ENCODE results near the gene SLC35E1.
A peak's percentile ranks its signal among the peaks of the same experiment; 100 is the strongest.

Gene SLC35E1

GRCh38 chr19:16587833-16588823 is 15.9 kb upstream of the SLC35E1 start:
- Histone ChIP-seq H3K27ac (ENCODE audit: low read length) (peak overlapping the region; percentile 99), H3K36me3 (replicated peaks; ENCODE audit: insufficient read depth, low read length) (no peaks in the 10 kb centered on the region), H2AFZ (ENCODE audit: low read length) (no peak overlapping the region), H3K4me1 (ENCODE audit: low read length) (peaks cover 73% of the 10 kb centered on the region), H3K79me2 (ENCODE audit: low read length) (peaks cover 90% of the 10 kb centered on the region), H3F3A (ENCODE audit: insufficient read depth, low read length) (peaks cover 69% of the 10 kb centered on the region), H3K4me3 (ENCODE audit: low read length) (peak overlapping the region; percentile 89), H4K20me1 (ENCODE audit: insufficient read depth, low read length) (no peaks in the 10 kb centered on the region), H3K9me2 (replicated peaks; ENCODE audit: insufficient read depth, low read length) (no peaks in the 10 kb centered on the region), H3K4me2 (ENCODE audit: low read depth, low read length) (peak overlapping the region; percentile 100), H3K27me3 (replicated peaks; ENCODE audit: insufficient read depth, low read length) (no peaks in the 10 kb centered on the region), H3K9ac (ENCODE audit: low read length) (peak overlapping the region; percentile 100), H3K9me3 (replicated peaks; ENCODE audit: insufficient read depth, low read length) (no peaks in the 10 kb centered on the region)
- peak; percentile 98 for DNase-seq
- TF ChIP-seq EZH2 (optimal IDR thresholded peaks at IDR 0.05; ENCODE audit: low read depth, low read length) (no peak), CTCF (IDR thresholded peaks at IDR 0.05; ENCODE audit: low read length) (peak; percentile 40)

- peak overlapping the region; percentile 100 for H3K9ac ChIP-seq (ENCODE audit: low read length)
- H3K9me3 ChIP-seq (replicated peaks; ENCODE audit: insufficient read depth, low read length) = no peaks in the 10 kb centered on the region
- H3K27ac ChIP-seq (ENCODE audit: low read length) = peak overlapping the region; percentile 99
- no peak overlapping the region for H2AFZ ChIP-seq (ENCODE audit: low read length)
- peaks cover 66% of the 10 kb centered on the region for H3F3A ChIP-seq (ENCODE audit: insufficient read depth, low read length)
- H3K4me3 ChIP-seq (ENCODE audit: low read length) = peak overlapping the region; percentile 89
- DNase-seq = peak; percentile 62
- no peaks in the 10 kb centered on the region for H3K27me3 ChIP-seq (replicated peaks; ENCODE audit: insufficient read depth, low read length)
- peak overlapping the region; percentile 100 for H3K4me2 ChIP-seq (ENCODE audit: low read depth, low read length)
- peaks cover 71% of the 10 kb centered on the region for H3K4me1 ChIP-seq (ENCODE audit: low read length)
- TF ChIP-seq EZH2phosphoT487 (IDR thresholded peaks at IDR 0.05; ENCODE audit: low read length) (no peak), CTCF (IDR thresholded peaks at IDR 0.05; ENCODE audit: low read length) (no peak), EZH2 (optimal IDR thresholded peaks at IDR 0.05; ENCODE audit: low read depth, low read length) (no peak)
- H4K20me1 ChIP-seq (ENCODE audit: insufficient read depth, low read length) = no peaks in the 10 kb centered on the region
- H3K79me2 ChIP-seq (ENCODE audit: low read length) = peaks cover 90% of the 10 kb centered on the region
- no peaks in the 10 kb centered on the region for H3K9me2 ChIP-seq (replicated peaks; ENCODE audit: insufficient read depth, low read length)
- H3K36me3 ChIP-seq (replicated peaks; ENCODE audit: insufficient read depth, low read length) = no peaks in the 10 kb centered on the region
These were observed 15.0 kb upstream of the SLC35E1 start for GRCh38 chr19:16586991-16587832.

GRCh38 chr19:16586477-16586871 is 14.3 kb upstream of the SLC35E1 start:
- H3K4me1 ChIP-seq (ENCODE audit: low read length) = peaks cover 64% of the 10 kb centered on the region
- peak overlapping the region; percentile 99 for H3K27ac ChIP-seq (ENCODE audit: low read length)
- H4K20me1 ChIP-seq (ENCODE audit: insufficient read depth, low read length) = no peaks in the 10 kb centered on the region
- peak; percentile 35 for DNase-seq
- no peaks in the 10 kb centered on the region for H3K9me3 ChIP-seq (replicated peaks; ENCODE audit: insufficient read depth, low read length)
- H3K4me2 ChIP-seq (ENCODE audit: low read depth, low read length) = peak overlapping the region; percentile 100
- peak overlapping the region; percentile 89 for H3K4me3 ChIP-seq (ENCODE audit: low read length)
- peaks cover 66% of the 10 kb centered on the region for H3F3A ChIP-seq (ENCODE audit: insufficient read depth, low read length)
- H3K9me2 ChIP-seq (replicated peaks; ENCODE audit: insufficient read depth, low read length) = no peaks in the 10 kb centered on the region
- H3K9ac ChIP-seq (ENCODE audit: low read length) = peak overlapping the region; percentile 100
- peaks cover 90% of the 10 kb centered on the region for H3K79me2 ChIP-seq (ENCODE audit: low read length)
- TF ChIP-seq EZH2phosphoT487 (IDR thresholded peaks at IDR 0.05; ENCODE audit: low read length) (no peak), CTCF (IDR thresholded peaks at IDR 0.05; ENCODE audit: low read length) (no peak), EZH2 (optimal IDR thresholded peaks at IDR 0.05; ENCODE audit: low read depth, low read length) (no peak)
- H3K36me3 ChIP-seq (replicated peaks; ENCODE audit: insufficient read depth, low read length) = no peaks in the 10 kb centered on the region
- H3K27me3 ChIP-seq (replicated peaks; ENCODE audit: insufficient read depth, low read length) = no peaks in the 10 kb centered on the region
- H2AFZ ChIP-seq (ENCODE audit: low read length) = no peak overlapping the region

Data from MM.1S (cell line).